ENCODE data around the gene TFF3.

The TFF3 gene

GRCh38 chr21:42340187-42341050, 25.2 kb upstream of the TFF3 start:
- H3K4me3 ChIP-seq (ENCODE audit: low read depth, low read length) = no peak overlapping the region
- H3K27ac ChIP-seq = no peak overlapping the region
- H3K4me2 ChIP-seq (ENCODE audit: low read length) = no peak overlapping the region
- no peaks in the 10 kb centered on the region for H3K4me1 ChIP-seq
- H2AFZ ChIP-seq = no peak overlapping the region
- no peaks in the 10 kb centered on the region for H3K36me3 ChIP-seq (ENCODE audit: control insufficient read depth, insufficient read depth, low read length)
- no peaks in the 10 kb centered on the region for H3K9me3 ChIP-seq (ENCODE audit: control insufficient read depth, low read length)
- H3K79me2 ChIP-seq = no peaks in the 10 kb centered on the region
- no peak overlapping the region for H3K9ac ChIP-seq
- TF ChIP-seq CTCF (IDR thresholded peaks at IDR 0.05) = no peak
- H3K27me3 ChIP-seq (ENCODE audit: control insufficient read depth, insufficient read depth, low read length) = no peaks in the 10 kb centered on the region

GRCh38 chr21:42338729-42339715, 23.8 kb upstream of the TFF3 start:
- Histone ChIP-seq H3K79me2 (no peaks in the 10 kb centered on the region), H3K27ac (no peak overlapping the region), H3K36me3 (ENCODE audit: control insufficient read depth, insufficient read depth, low read length) (no peaks in the 10 kb centered on the region), H2AFZ (no peak overlapping the region), H3K9me3 (ENCODE audit: control insufficient read depth, low read length) (no peaks in the 10 kb centered on the region), H3K4me3 (ENCODE audit: low read depth, low read length) (no peak overlapping the region), H3K4me2 (ENCODE audit: low read length) (no peak overlapping the region), H3K9ac (no peak overlapping the region), H3K4me1 (no peaks in the 10 kb centered on the region), H3K27me3 (ENCODE audit: control insufficient read depth, insufficient read depth, low read length) (no peaks in the 10 kb centered on the region)
- no peak for TF ChIP-seq CTCF (IDR thresholded peaks at IDR 0.05)

GRCh38 chr21:42337830-42338728, 22.9 kb upstream of the TFF3 start:
- Histone ChIP-seq H3K27ac (no peak overlapping the region), H3K4me3 (ENCODE audit: low read depth, low read length) (no peak overlapping the region)

More at GRCh38 chr21:42337830-42338728, 22.9 kb upstream of the TFF3 start:
- H3K9ac ChIP-seq = no peak overlapping the region
- H3K27me3 ChIP-seq (ENCODE audit: control insufficient read depth, insufficient read depth, low read length) = no peaks in the 10 kb centered on the region
- H3K4me2 ChIP-seq (ENCODE audit: low read length) = peak overlapping the region; percentile 48
- peak; percentile 49 for TF ChIP-seq CTCF (IDR thresholded peaks at IDR 0.05)
- no peaks in the 10 kb centered on the region for H3K4me1 ChIP-seq
- no peaks in the 10 kb centered on the region for H3K9me3 ChIP-seq (ENCODE audit: control insufficient read depth, low read length)
- no peaks in the 10 kb centered on the region for H3K36me3 ChIP-seq (ENCODE audit: control insufficient read depth, insufficient read depth, low read length)
- peak overlapping the region; percentile 78 for H2AFZ ChIP-seq
- no peaks in the 10 kb centered on the region for H3K79me2 ChIP-seq
